NCI-H1048 (cell line): ENCODE results near the gene PARD3.

ENCODE experiments used
- DNase-seq: peaks from one replicate; lab custom pipeline; 2025; lab: John Stamatoyannopoulos, UW

The PARD3 gene

GRCh38 chr10:34156781-34157425 lies 658.2 kb downstream of the PARD3 start:
- no peak for DNase-seq

- DNase-seq, result no peak
These were observed 659.3 kb downstream of the PARD3 start for GRCh38 chr10:34155812-34156211.

- DNase-seq, result no peak
These were observed 660.7 kb downstream of the PARD3 start for GRCh38 chr10:34154383-34154900.

- DNase-seq, result no peak
These were observed 661.3 kb downstream of the PARD3 start for GRCh38 chr10:34153663-34154382.

- DNase-seq, result no peak
These were observed 662.7 kb downstream of the PARD3 start for GRCh38 chr10:34152434-34152833.

GRCh38 chr10:34151931-34152330 lies 663.2 kb downstream of the PARD3 start:
- DNase-seq, result no peak

- DNase-seq, result no peak
These were observed 663.6 kb downstream of the PARD3 start for GRCh38 chr10:34151481-34151880.

GRCh38 chr10:34150103-34150502 lies 665.0 kb downstream of the PARD3 start:
- no peak for DNase-seq

GRCh38 chr10:34148305-34148657 lies 666.8 kb downstream of the PARD3 start:
- DNase-seq, result no peak

- no peak for DNase-seq
These were observed 667.3 kb downstream of the PARD3 start for GRCh38 chr10:34147641-34148304.

- DNase-seq, result no peak
These were observed 669.4 kb downstream of the PARD3 start for GRCh38 chr10:34145715-34146114.

- no peak for DNase-seq
These were observed 671.6 kb downstream of the PARD3 start for GRCh38 chr10:34143466-34143865.

- no peak for DNase-seq
These were observed 673.9 kb downstream of the PARD3 start for GRCh38 chr10:34141032-34141680.

- DNase-seq, result no peak
These were observed 675.5 kb downstream of the PARD3 start for GRCh38 chr10:34139559-34139958.

- DNase-seq, result no peak
These were observed 677.1 kb downstream of the PARD3 start for GRCh38 chr10:34137955-34138354.

- DNase-seq, result no peak
These were observed 677.9 kb downstream of the PARD3 start for GRCh38 chr10:34137201-34137600.

GRCh38 chr10:34135515-34135914 lies 679.6 kb downstream of the PARD3 start:
- no peak for DNase-seq

GRCh38 chr10:34134602-34135001 lies 680.5 kb downstream of the PARD3 start:
- no peak for DNase-seq

- DNase-seq, result no peak
These were observed 681.7 kb downstream of the PARD3 start for GRCh38 chr10:34133406-34133805.

- no peak for DNase-seq
These were observed 683.9 kb downstream of the PARD3 start for GRCh38 chr10:34131152-34131551.

- DNase-seq, result no peak
These were observed 687.4 kb downstream of the PARD3 start for GRCh38 chr10:34127676-34128075.

- no peak for DNase-seq
These were observed 688.5 kb downstream of the PARD3 start for GRCh38 chr10:34126371-34127151.
